Fibroblast of the conjunctiva (primary cell): ENCODE results near the gene NCOR2.

Source experiments
- DNase-seq: peaks from one replicate; pipeline ENCODE4 v3.0.0-alpha.2; 2010; ENCODE audit warnings: low read depth

The NCOR2 gene

DNA sequence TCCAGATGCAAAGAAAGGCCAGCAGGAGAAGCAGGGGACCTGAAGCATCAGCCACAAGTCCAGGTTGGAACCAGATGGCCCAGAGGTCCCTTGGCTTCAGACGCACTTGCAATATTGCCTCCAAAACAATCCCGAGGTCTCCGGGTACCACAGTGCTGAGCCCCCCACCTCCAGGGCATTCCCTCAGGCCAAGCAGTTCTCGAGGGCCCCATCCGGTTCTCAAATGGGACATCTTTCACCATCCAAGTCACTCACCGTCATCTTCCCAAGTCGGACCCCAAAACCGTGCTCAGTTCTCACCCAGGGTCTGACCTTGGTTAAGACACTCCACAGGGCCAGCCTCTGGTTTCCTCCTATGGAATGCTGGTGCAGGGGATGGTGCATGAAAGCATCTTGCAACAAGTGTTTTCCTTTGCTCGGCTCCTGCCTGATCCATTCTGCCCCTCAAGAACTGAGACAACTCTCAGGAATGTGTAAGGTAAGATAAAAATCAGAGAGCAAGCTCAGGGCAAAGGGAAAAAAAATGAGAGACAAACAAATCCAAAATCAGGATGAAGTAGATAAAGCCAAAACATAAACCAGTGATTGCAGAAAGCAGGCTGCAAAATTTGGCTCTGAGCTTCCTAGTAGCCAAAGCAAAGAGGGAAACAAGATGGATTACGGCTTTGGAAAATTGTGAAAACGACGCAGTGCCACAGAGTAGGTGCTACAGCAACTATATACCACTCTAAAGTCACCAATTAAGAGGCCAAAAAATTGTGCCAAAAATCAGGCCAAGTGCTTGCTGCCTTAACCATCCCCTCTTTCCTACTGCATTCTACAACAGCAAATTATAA is 8.0 kb downstream of the NCOR2 start:
- no peak for DNase-seq

DNA sequence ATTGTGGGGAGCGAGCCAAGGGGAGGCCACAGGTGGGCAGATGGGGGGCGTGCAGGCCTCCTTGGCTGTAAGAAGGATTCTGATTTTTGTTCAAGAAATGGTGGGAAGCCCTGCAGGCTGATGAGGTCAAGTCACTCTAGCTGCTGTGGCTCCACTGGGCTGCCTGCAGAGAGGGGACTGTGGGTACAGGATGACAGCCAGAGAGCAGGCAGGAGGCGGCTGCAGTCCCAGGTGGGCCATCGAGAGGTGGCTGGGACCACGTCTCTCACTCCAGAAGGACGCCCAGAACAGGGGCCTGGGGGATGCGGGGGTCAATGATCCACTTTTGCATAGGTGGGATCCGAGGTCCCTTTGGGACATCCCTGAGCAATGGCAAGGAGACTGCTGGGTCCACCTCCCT is 9.1 kb downstream of the NCOR2 start:
- no peak for DNase-seq

DNA sequence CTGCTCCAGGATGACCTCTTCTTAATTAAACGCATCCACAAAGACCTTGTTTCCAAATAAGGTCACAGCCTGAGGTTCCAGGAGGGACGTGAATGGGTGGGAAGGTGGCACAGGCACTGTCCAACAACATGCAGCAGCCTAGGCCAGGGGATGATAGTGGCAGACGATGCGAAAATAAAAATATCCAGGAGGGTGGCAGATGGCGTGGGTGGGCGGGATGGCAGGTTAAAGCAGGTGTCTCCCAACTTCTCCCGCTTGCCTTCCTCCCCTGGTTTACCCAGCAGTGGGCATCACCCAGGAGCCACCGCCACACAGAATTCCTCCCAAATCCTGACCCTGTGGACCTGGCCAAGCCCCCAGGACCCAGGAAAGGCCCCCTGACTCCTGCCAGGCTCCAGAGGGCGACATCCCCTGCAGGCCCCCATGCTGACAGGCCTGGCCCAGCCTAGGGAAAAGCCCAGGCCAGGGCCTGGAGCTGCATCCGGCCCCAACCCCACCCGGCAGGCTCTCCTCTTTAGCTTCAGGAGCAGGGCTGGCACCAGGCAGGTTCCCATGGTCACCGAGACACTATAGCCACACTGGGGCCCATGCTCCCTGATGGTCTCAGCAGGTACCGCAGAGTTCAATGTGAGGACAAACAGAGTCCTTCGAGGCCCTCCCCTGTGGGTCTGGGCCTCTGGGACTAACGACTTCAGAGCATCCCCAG is 9.7 kb downstream of the NCOR2 start:
- no peak for DNase-seq

DNA sequence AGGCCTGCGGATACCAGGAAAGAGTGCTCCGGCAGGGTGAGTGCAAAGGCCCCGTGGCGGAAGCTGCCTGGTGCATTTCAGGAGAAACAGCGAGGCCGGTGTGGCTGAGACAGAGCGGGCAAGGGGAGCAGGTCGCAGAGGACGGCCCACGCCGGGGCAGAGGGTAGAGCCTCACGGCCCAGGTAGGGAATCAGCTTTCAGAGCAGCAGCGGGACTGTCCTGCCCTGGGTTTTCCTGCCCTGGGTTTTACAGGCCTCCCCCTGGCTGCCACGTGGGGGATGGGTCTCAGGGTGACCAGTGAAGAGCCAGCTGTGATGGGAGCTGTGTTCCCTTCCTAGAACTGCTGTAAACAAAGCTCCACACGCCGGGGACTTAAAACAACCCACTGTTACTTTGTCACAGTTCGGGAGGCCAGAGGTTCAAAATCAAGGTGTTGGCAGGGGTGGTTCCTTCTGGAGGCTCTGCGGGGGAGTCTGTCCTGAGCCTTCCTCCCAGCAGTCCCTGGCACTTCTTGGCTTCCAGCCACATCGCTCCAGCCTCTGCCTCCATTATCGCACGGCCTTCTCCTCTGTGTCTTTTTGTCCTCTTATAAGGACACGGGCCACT is 10.4 kb downstream of the NCOR2 start:
- no peak for DNase-seq

DNA sequence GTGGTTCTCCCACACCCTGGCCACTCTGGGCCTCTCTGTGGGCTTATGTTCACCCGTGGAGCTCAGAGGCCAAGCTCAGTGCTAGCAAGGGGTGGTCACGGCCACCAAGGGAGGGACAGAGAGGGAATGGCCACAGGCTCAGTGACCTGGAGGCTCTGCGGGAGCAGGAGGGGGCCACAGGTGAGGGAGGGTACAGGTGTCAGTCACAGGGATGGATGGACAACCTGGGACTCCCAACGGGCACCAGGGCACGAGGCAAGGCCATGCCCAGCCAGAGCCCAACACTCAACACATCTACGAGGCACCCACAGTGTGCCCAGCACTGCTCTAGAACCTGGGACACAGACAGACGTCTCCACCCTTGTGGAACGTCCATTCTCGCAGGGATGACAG is 11.3 kb downstream of the NCOR2 start:
- DNase-seq, result no peak

DNA sequence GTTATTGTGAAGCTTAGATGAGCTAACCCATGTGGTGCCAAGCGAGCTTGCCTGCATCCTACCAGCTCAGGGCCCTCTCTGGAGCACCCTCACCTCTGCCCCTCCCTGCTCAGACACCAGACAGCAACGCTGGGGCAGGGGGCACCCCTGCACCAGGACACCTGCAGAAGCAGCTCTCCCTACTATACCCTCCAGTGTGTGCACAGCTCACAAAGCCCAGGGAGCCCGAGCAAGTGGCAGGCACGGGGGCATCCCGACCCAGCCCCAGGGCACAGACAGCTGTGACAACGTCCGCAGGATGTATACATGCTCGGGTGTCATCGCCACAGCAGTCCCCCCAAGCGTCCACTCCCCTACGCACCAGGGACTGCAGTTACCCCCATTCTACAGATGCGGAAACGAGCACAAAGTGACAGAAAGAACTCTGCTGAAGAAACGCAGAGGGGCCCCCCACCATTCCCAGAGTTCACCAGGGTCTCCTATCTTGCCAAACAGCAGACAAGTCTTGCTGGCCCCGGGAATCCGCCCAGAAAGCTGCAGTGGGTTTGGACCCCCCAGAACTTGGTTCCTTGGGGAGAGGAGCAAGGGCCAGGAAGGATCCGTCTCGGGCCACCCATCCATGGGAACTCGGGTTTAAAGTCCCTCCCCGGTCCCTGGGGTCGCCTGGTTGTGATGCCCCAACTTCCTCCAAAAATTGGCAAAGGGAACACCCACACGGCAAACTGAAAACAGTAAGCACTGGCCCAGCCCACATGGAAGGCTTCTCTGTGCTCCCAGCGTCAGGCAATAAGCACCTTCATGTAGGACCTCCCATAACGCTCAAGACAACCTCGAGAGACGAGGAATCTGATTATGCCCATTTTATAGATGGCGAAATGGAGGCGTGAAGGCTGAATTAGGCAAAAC is 12.0 kb downstream of the NCOR2 start:
- DNase-seq, result no peak

DNA sequence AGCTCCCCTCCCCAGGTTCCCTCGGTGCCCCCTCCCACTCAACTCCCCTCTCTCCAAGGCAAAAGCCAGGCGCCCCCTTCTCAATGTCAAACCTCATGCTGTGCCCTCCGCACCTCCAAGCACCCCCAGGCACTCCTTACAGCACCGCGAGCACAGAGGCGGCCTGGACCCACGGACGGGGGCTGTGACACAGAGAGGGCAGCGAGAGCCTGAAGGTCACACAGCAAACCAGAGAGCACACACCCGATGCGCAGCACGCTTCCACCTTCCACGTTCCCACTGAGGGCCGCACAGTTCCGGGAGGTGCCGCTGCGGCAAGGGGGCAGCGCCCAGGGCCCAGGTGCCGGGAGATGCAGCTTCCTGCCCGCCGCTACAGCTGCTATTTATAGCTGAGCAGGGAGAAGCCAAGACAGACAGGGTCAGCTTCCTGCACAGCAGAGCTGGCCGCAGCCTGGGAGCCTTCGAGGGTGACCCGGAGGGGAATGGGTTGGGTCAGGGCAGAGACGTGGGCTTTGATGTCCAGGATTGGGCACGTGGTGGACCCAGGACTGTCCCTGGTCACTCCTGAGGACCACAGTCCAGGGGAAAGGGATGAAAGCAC is 12.9 kb downstream of the NCOR2 start:
- DNase-seq, result no peak

DNA sequence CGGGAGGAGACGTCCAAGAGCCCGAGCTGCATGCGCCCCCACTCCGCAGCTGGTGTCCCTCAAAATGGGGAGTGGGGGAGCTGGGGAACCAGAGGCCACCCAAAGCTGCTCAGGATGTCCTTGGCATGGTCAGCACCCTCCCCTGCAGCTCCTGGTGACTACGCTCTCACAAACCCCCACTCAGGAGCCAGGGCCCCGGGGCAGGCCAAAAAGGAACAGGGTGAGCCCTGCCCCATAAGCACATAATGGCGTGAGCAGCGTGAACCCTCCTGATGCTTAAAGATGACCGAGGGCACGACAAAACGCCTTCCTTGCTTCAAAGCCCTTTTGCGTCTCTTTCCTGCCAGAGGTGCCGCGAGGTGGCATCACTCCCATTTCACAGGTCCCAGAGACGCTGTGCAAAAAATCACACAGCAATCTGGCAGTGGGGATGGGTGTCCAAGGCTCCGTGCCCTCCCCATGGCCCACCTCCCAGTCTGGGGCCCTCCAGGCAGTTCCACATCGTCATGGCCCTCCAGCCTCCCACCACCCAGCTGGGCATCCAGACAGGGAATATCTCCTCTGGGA is 13.5 kb downstream of the NCOR2 start:
- no peak for DNase-seq

DNA sequence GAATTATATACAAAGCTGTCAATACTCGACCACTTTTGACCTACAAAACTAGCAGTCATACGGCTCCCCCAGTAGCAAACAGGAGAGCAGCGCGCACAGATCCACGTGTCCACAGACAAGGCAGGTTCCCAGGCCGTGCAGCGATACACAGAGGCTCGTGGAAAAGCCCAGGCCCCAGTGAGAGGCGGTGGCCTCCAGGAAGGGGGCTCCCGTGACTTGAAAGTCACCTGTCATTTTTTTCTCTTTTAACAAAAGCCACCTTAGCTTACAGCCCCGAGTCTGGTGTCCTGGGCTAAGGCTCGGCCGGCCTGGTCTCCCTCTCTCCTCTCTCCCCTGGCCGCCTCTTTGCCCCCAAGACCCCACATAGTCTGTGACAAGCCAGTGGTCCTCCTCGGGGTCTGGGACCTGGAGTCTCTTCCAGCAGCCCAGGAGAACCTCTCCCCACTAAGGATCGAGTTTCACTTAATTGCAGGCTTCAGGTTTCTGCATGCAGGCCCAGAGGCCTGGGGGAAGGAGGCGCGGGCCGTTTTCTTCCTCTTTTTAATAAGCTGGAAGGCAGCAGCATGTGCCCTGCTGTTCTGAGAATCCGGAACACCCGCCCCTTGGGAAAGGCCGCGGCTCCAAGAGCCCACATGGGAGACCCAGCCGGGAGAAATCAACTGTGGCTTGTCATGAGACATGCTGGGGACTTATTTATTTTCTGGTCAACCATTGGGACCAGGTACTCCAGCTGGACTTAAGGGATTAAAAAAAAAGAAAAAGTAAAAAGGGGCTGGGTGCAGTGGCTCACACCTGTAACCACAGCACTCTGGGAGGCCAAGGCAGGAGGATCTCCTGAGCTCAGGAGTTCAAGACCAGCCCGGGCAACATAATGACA is 15.9 kb downstream of the NCOR2 start:
- no peak for DNase-seq

DNA sequence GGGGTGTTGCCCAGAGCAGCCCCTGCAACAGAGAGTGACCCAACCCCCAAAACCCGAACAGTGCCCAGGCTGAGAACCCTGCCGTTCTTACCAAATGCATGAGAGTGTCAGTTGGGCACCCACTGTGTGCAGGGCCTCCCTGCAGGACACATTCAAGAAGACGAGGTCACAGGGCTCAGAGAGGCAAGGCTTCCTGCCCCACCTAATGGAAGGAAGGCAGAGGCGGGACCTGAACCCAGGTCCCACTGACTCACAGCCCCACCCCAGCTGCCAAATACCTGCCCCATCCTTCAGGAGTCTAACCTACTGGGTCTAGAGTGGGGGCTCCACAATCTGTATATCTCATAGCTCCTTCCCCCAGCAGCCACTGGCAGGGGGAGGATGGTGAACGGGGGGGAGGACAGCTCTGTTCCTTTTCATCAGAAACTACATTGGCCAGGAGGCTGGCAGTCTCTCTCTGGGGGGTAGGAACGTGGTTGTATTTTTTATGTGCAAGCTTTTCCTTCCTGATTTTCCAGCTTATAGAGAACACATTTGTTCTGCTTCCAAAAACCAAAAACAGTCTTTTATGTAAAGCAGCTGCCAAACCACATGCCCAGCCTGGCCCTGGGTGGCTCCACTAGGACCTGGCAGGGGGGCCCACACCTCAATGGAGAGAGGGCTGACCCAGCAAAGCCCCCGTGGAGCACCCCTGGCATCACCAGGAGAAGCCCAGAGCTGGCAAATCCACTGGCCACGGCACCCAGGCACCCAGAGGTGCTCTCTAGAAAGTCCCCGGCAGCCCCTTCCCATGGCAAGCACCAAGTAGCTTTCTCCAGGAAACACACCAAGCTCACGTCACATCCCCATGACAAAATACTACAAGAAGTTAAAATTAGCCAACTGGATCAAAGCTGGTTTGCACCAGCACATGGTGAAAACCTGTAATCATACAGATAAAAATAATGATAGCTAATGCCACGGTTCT is 17.0 kb downstream of the NCOR2 start:
- DNase-seq, result no peak

DNA sequence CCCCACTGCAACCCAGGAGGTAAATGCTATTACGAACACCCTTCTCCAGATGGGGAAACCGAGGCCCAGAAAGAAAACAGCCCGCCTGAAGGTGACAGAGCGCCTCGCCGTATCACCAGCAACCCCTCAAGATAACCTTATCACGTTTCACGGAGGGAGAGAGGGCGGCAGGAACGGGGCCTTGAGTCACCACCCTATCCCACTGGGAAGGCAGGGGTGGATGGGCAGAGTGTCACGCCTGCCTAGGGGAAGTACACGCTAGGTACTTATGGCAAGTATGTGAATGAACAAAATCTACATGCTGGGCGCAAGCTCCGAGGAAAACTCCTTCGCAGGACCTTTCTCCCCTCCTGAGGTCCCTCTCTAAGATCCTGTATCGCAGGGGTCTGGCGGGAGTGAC is 17.8 kb downstream of the NCOR2 start:
- no peak for DNase-seq

DNA sequence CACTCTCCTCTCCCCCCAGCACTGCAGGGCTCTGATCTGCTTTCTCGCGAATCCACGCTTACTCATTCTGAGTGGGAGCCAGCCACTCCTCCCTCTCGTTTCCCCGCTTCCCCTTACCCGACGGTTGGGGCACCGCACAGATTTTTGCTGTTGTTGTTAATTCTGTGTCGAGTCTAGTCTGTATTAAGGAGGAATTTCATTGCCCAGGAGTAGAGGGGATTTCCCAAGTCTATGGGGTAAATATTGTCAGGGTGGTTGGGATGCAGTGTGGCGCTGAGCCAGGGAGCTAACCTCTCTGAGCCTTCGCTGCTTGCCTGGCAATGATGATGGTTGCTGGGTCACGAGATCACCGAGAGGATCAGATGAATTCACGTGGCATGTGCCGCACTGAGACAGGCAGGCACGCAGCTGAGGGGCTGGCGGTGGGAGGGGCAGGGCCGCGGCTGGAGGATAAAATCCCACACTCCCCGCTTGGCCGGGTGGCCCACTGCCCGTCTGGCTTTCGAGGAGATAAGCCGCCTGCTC is 18.5 kb downstream of the NCOR2 start:
- DNase-seq, result peak; percentile 49

DNA sequence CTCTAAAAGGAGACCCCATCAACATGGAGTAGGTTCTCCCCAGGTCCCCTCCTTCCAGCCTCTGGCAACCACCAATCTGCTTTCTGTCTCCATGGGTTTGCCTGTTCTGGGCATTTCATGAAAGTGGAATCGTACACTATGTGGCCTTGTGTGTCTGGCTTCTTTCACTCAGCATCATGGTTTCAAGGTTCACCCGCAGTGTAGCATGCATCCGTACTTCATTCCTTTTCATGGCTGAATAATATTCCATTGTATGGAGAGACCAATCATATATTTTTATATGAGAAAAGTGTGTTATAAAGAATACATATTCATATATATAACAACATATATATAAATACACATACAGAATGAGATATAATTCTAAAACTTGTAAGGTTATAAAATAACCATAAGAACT is 19.8 kb downstream of the NCOR2 start:
- no peak for DNase-seq

DNA sequence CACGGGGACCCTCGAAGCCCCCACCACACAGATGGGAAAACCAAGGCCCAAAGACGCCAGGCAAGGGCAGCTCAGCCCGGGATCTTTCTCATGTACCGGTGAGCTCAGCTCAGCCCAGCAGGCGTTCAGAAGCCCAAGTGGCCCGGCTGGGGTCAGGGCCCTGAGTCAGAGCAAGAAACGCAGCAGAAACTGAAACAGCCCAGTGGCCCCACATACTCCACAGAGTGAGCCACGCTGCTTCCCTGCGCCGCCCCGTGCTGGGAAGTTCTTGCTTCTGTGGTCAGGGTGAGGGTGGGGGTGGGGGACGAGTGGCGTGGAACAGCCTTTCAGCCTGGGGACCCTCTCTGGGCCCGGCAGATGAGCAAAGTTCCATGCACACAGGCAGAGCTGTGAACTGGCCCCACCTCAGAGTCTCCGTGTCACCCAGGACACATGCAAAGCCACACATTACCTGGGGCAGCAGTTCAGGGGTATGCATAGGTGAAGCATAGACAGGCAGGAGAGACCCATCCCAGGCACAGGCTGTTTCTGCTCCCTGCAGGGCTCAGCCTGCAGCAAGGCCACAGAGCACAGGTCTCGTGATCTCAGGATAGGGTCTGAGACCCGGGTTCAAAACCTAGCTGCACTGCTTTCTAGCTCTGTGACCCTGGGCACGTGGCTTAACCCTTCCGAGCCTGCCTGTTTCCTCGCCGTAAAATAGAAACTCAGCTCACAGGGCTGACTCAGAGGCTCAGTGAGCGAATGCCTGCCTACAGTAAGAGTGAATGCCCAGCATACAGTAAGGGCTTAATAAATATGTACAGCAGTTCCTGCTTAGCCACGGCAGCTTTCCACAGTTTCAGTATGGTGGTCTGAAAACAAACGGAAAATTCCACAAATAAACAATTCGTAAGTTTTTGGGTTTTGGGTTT is 21.6 kb downstream of the NCOR2 start:
- DNase-seq, result no peak

DNA sequence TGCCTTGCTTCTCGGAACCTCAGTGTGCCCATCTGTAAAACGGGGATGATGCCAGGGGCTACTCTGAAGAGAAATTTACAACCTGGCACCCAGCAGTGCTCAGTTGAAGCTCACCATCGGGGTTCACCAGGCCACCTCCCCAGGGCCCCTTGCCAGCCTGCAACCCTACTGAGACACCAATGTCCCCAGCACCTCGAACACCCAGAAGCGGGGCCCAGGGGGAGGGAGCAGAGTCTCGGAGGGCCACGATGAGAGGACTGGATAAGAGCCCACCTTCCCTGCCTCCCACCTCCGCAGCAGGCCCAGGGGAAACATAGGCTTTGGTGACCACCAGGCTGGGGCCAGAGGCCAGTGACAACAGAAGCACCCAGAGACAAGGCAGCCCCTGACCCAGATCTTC is 22.4 kb downstream of the NCOR2 start:
- no peak for DNase-seq

DNA sequence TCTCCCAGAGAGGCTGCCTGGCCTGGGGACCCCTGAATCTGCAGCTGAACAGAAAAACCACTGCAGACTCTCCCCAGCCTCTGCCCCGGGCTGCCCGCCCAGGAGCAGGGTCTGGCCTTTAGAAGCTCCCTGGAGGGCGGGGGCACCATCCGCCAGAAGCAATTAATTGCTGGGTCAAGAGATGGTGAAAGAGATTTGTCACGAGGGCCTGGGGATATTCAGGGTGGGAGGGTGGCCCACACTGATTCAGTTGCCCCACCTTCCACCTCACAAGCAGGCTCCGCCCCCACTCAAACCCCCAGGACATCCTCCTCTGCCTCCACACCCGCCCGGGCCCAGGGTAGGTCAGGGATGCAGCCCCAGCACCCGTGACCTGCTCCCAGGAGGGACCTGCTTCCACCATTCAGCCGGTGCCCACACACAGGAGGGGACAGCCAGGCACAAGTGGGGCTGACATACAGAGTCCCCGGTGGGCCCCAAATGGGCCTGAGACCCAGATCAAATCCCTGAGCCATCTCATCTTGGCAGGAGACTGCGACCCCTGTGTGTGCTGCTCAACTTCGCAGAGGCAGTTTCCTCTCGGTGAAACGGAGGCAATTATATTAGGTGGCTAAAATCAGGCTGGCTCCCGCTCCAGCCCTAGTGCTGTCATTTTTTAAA is 23.0 kb downstream of the NCOR2 start:
- no peak for DNase-seq

DNA sequence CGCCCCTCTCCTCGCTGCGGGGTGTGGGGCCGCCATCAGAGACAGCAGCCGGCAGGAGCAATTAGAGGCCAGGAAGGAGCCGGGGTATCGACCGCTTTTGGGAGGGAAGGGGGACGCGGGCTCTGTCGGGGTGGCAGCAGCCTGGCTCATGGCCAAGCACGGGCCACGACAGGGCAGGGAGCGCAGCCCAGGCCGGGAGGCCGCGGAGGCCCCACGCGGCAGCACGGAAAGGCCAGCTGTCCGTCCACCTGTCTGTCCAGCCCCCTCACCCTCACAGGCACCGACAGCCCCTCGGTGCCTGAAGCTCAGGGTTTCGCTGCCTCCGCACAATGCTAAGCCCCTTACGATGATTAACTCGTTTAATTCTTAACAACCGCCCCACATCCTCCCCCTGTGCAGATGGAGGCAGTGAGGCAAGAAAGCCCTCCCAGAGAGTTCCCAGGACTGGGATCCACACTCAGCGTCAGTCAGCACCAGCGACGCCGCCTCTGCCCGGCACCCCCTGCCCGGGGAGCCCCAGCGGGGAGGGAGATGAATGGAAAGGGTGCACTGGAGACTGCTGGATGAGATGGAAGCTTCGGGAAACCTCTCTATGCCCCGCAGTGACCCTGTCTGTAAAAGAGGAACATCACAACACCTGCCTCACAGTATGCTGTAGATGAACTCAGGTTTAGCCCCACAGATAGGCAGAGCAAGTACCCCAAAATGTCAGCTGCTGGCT is 23.7 kb downstream of the NCOR2 start:
- no peak for DNase-seq
